ENCODE results near the gene TPPP2.

Gene TPPP2

GRCh38 chr14:21023817-21024584 is 6.0 kb upstream of the TPPP2 start:
- H3K4me1 ChIP-seq (ENCODE audit: control insufficient read depth, insufficient read depth, low read length, poor library complexity, severe bottlenecking), result peaks cover 18% of the 10 kb centered on the region
- H3K36me3 ChIP-seq (ENCODE audit: control insufficient read depth, insufficient read depth, low read length), result peaks cover 3% of the 10 kb centered on the region
- peak overlapping the region; percentile 50 for H3K27ac ChIP-seq (ENCODE audit: insufficient read depth, low read length, poor library complexity, severe bottlenecking)
- no peak for DNase-seq
- peak overlapping the region; percentile 82 for H3K4me3 ChIP-seq (ENCODE audit: insufficient read depth, low read depth, low read length, poor library complexity, severe bottlenecking)
- no peaks in the 10 kb centered on the region for H3K27me3 ChIP-seq (replicated peaks; ENCODE audit: control insufficient read depth, insufficient read depth, low read length, poor library complexity, severe bottlenecking)
- no peaks in the 10 kb centered on the region for H3K9me3 ChIP-seq (ENCODE audit: control insufficient read depth, low read length)

DNA sequence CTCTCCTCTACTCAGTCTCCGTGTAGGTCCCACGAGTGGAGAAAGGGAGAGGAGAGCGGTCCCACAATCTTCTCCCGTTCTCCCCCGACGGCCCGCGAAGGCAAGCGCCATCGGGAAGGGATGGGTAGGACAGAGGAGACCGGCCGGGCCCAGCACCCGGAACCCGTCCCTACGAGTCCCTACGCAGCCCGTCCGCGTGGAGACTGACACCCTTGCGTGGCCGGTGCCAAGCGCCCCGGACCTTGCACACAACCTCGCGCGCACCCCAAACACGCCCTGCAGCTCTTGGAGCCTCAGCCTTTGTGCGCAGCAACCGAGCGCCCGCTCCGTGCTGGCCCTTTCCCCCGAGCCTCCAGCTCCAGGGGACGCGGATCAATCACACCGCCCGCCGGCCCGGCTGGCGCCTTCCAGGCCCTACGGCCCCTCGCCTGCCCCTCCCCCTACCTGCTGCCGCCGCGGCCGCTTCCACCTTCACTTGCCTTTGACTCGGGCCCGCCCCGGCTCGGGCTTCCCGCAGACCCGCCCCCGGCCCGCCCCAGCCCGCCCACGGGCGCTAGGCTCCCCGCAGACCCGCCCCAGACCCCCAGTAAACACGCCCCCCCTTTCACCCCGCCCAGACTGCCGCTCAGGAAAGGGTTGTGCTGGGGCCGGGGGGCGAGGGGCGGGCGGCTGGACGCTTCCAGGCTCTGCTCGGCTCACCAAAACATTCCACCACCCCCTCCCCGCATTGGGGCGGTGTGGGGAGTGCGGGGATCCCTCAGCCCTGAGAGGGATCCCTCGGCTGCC is 5.2 kb upstream of the TPPP2 start, which contains the start of gene NDRG2:
TSS of gene NDRG2 (minus strand) at position 477 of the 786 bp plus-strand sequence. CDS start 1,746 bp downstream, outside the sequence.
- no peaks in the 10 kb centered on the region for H3K27me3 ChIP-seq (replicated peaks; ENCODE audit: control insufficient read depth, insufficient read depth, low read length, poor library complexity, severe bottlenecking)
- H3K4me1 ChIP-seq (ENCODE audit: control insufficient read depth, insufficient read depth, low read length, poor library complexity, severe bottlenecking), result peaks cover 18% of the 10 kb centered on the region
- H3K27ac ChIP-seq (ENCODE audit: insufficient read depth, low read length, poor library complexity, severe bottlenecking), result peak within 1 kb of the TSS; percentile 50
- DNase-seq, result peak; percentile 70 to 76 (median 72)
- no peaks in the 10 kb centered on the region for H3K36me3 ChIP-seq (ENCODE audit: control insufficient read depth, insufficient read depth, low read length)
- peak within 1 kb of the TSS; percentile 82 for H3K4me3 ChIP-seq (ENCODE audit: insufficient read depth, low read depth, low read length, poor library complexity, severe bottlenecking)
- H3K9me3 ChIP-seq (ENCODE audit: control insufficient read depth, low read length), result no peaks in the 10 kb centered on the region

DNA sequence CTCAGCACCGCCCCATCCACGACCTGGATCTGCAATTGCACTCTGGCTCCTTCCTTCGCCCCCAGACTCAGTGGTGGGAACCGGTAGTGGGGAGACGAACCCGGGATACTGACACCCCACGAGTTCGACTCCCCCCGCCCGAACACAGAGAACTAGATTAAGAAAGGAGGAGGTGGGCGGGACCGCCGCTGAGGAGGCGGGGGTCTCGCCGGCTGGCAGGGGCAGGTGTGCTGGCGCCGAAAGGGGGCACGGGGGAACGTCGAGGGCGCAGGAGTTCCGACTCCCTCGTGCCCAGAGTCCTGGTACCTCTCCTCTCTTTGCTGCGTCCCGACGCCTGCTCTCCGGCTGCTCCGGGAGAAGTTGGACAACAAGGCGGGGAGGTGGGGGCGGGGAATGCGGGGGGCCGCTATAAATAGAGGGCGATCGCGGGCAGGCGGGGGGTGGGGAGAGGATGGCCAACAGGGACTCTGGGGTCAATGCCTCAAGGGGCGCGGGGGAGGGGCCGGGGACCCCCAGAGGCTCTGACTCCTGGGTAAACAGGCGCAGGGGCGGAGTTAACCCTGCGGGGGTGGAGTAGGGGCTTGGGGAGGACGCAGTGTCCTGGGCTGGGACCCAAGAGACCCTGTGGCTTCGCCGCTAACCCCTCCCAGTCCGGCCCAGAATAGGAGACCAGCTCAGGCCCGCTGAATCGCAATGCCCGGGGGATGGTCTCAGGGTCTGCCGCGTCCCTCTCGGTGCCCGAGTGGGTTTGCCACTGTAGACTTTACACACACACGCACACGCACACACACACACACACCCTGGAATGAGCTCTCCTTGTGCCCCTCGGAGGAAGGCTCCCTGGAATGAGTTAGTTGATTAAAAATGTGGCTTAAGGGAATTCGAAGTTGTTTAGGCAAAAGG is 4.4 kb upstream of the TPPP2 start:
- Histone ChIP-seq H3K9me3 (ENCODE audit: control insufficient read depth, low read length) (no peaks in the 10 kb centered on the region), H3K4me3 (ENCODE audit: insufficient read depth, low read depth, low read length, poor library complexity, severe bottlenecking) (peak overlapping the region; percentile 82), H3K4me1 (ENCODE audit: control insufficient read depth, insufficient read depth, low read length, poor library complexity, severe bottlenecking) (peaks cover 18% of the 10 kb centered on the region), H3K27ac (ENCODE audit: insufficient read depth, low read length, poor library complexity, severe bottlenecking) (no peak overlapping the region), H3K36me3 (ENCODE audit: control insufficient read depth, insufficient read depth, low read length) (no peaks in the 10 kb centered on the region), H3K27me3 (replicated peaks; ENCODE audit: control insufficient read depth, insufficient read depth, low read length, poor library complexity, severe bottlenecking) (no peaks in the 10 kb centered on the region)
- peak in 1 of 3 donors; percentile 12 for DNase-seq

GRCh38 chr14:21026274-21026987 is 3.6 kb upstream of the TPPP2 start:
- Histone ChIP-seq H3K4me3 (ENCODE audit: insufficient read depth, low read depth, low read length, poor library complexity, severe bottlenecking) (no peak overlapping the region), H3K9me3 (ENCODE audit: control insufficient read depth, low read length) (no peaks in the 10 kb centered on the region), H3K27ac (ENCODE audit: insufficient read depth, low read length, poor library complexity, severe bottlenecking) (no peak overlapping the region), H3K36me3 (ENCODE audit: control insufficient read depth, insufficient read depth, low read length) (no peaks in the 10 kb centered on the region), H3K27me3 (replicated peaks; ENCODE audit: control insufficient read depth, insufficient read depth, low read length, poor library complexity, severe bottlenecking) (no peaks in the 10 kb centered on the region), H3K4me1 (ENCODE audit: control insufficient read depth, insufficient read depth, low read length, poor library complexity, severe bottlenecking) (peaks cover 18% of the 10 kb centered on the region)
- no peak for DNase-seq

GRCh38 chr14:21026988-21027315 is 3.1 kb upstream of the TPPP2 start:
- Histone ChIP-seq H3K9me3 (ENCODE audit: control insufficient read depth, low read length) (no peaks in the 10 kb centered on the region), H3K36me3 (ENCODE audit: control insufficient read depth, insufficient read depth, low read length) (no peaks in the 10 kb centered on the region), H3K4me3 (ENCODE audit: insufficient read depth, low read depth, low read length, poor library complexity, severe bottlenecking) (no peak overlapping the region), H3K27ac (ENCODE audit: insufficient read depth, low read length, poor library complexity, severe bottlenecking) (no peak overlapping the region), H3K4me1 (ENCODE audit: control insufficient read depth, insufficient read depth, low read length, poor library complexity, severe bottlenecking) (peaks cover 18% of the 10 kb centered on the region), H3K27me3 (replicated peaks; ENCODE audit: control insufficient read depth, insufficient read depth, low read length, poor library complexity, severe bottlenecking) (no peaks in the 10 kb centered on the region)
- no peak for DNase-seq

GRCh38 chr14:21030531-21030930 is 514 bp downstream of the TPPP2 start:
- no peak for DNase-seq
- Histone ChIP-seq H3K27ac (ENCODE audit: insufficient read depth, low read length, poor library complexity, severe bottlenecking) (no peak overlapping the region), H3K4me1 (ENCODE audit: control insufficient read depth, insufficient read depth, low read length, poor library complexity, severe bottlenecking) (peaks cover under 1% of the 10 kb centered on the region), H3K27me3 (replicated peaks; ENCODE audit: control insufficient read depth, insufficient read depth, low read length, poor library complexity, severe bottlenecking) (no peaks in the 10 kb centered on the region), H3K4me3 (ENCODE audit: insufficient read depth, low read depth, low read length, poor library complexity, severe bottlenecking) (no peak overlapping the region), H3K9me3 (ENCODE audit: control insufficient read depth, low read length) (no peaks in the 10 kb centered on the region), H3K36me3 (ENCODE audit: control insufficient read depth, insufficient read depth, low read length) (no peaks in the 10 kb centered on the region)

- no peaks in the 10 kb centered on the region for H3K27me3 ChIP-seq (replicated peaks; ENCODE audit: control insufficient read depth, insufficient read depth, low read length, poor library complexity, severe bottlenecking)
These were observed 2.5 kb downstream of the TPPP2 start for GRCh38 chr14:21032326-21033132.

DNA sequence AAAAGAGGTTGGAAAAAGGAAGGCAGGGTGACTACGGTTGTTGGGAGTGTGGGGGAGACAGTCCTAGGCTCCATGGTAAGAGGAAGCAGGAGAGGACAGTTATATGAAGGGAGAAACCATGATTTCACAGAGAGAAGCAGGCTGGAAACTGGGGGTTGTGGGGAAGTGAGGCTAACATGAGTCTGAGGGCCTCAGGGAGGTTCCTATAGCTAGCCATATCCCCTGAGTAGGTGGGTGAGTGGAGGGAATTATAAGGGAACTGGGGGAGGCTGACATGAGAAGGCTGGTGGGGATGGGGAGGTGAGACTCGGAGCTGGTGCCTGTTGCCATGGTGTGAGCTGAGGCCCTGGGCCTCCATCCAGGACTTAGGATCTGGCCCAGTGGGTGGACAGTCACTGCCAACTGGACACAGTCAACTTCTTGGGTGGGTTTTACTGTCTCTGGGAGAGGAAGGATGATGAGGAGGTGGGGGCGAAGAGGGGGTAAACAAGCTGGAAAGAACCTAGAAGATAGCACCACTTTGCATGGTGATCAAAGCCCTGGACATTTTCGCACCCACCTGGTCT is 3.2 kb downstream of the TPPP2 start:
- Histone ChIP-seq H3K36me3 (ENCODE audit: control insufficient read depth, insufficient read depth, low read length) (no peaks in the 10 kb centered on the region), H3K4me1 (ENCODE audit: control insufficient read depth, insufficient read depth, low read length, poor library complexity, severe bottlenecking) (no peaks in the 10 kb centered on the region), H3K4me3 (ENCODE audit: insufficient read depth, low read depth, low read length, poor library complexity, severe bottlenecking) (no peak overlapping the region), H3K27me3 (replicated peaks; ENCODE audit: control insufficient read depth, insufficient read depth, low read length, poor library complexity, severe bottlenecking) (no peaks in the 10 kb centered on the region), H3K9me3 (ENCODE audit: control insufficient read depth, low read length) (no peaks in the 10 kb centered on the region), H3K27ac (ENCODE audit: insufficient read depth, low read length, poor library complexity, severe bottlenecking) (no peak overlapping the region)
- DNase-seq, result no peak

More at GRCh38 chr14:21032326-21033132, 2.5 kb downstream of the TPPP2 start:
- Histone ChIP-seq H3K36me3 (ENCODE audit: control insufficient read depth, insufficient read depth, low read length) (no peaks in the 10 kb centered on the region), H3K27ac (ENCODE audit: insufficient read depth, low read length, poor library complexity, severe bottlenecking) (no peak overlapping the region), H3K9me3 (ENCODE audit: control insufficient read depth, low read length) (no peaks in the 10 kb centered on the region), H3K4me3 (ENCODE audit: insufficient read depth, low read depth, low read length, poor library complexity, severe bottlenecking) (no peak overlapping the region), H3K4me1 (ENCODE audit: control insufficient read depth, insufficient read depth, low read length, poor library complexity, severe bottlenecking) (no peaks in the 10 kb centered on the region)
- no peak for DNase-seq
